ENCODE data around the gene RPL34.
"Not testable (repeated sequence)": the region's sequence is repeated elsewhere in the genome, so short reads cannot be mapped to it uniquely, and the experiment has no call there.

Gene RPL34

DNA sequence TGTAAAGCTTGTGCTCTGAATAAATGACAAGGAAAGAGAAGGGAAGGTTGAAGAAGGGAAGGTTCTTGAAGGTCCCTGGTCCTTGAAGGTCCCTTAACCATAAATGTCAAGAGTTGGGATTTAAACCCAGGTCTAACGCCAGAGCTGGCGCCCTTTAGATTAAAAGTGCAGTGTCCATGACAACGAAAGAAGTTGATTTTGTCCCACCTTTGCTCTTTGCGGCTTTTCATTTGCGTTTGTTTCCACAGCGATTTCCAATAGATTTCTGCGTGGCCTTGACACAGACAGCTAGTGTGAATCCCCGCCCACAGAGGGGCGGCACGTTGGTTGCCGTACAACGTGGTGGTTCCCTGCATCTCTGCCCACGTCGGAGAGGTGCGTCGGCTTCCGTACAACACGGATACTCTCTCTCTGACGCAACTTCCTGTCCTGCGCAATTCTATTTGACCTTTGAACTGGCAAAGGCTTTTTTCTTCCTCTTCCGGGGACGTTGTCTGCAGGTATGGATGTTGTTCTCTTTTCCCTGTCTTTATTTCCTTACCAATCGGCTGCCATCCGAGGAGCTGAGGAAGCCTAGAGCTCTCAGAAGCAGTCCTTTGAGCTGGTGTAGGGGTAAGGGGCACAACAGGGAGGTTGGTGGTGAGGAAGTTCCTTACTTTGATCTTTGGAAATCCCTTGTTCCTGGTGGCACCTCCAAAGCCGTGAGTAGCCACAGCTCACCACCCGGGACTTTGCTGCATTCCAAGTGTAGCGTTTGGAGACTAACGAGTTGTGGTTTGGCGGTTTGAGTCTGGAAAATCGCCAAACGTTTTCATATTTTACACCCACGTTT lies at the start of gene RPL34:
TSS of gene RPL34 (plus strand) at position 476 of the 832 bp plus-strand sequence. CDS start 1,384 bp downstream, outside the sequence.
- H3K4me3 ChIP-seq (ENCODE audit: low read length in 2 of 2), result peak within 1 kb of the TSS; percentile 87 to 95
- H3K36me3 ChIP-seq (ENCODE audit: control insufficient read depth in 2 of 2, insufficient read depth in 2 of 2, low read length in 2 of 2), result peaks cover 33 to 34% of the 10 kb centered on the region in 2 donors
- H3K27ac ChIP-seq (ENCODE audit: low read depth in 2 of 2, low read length in 2 of 2), result peak within 1 kb of the TSS; percentile 84 to 90
- H3K9ac ChIP-seq (ENCODE audit: low read depth in 1 of 2, low read length in 2 of 2), result peak within 1 kb of the TSS; percentile 89 to 90
- no peaks in the 10 kb centered on the region for H3K9me3 ChIP-seq (ENCODE audit: control insufficient read depth in 2 of 2, low read length in 2 of 2)
- H3K4me1 ChIP-seq (ENCODE audit: control insufficient read depth in 2 of 2, insufficient read depth in 2 of 2, low read length in 2 of 2), result peaks cover 12 to 16% of the 10 kb centered on the region in 2 donors
- H3K27me3 ChIP-seq (ENCODE audit: control insufficient read depth in 2 of 2, insufficient read depth in 2 of 2, low read length in 2 of 2), result no peaks in the 10 kb centered on the region

DNA sequence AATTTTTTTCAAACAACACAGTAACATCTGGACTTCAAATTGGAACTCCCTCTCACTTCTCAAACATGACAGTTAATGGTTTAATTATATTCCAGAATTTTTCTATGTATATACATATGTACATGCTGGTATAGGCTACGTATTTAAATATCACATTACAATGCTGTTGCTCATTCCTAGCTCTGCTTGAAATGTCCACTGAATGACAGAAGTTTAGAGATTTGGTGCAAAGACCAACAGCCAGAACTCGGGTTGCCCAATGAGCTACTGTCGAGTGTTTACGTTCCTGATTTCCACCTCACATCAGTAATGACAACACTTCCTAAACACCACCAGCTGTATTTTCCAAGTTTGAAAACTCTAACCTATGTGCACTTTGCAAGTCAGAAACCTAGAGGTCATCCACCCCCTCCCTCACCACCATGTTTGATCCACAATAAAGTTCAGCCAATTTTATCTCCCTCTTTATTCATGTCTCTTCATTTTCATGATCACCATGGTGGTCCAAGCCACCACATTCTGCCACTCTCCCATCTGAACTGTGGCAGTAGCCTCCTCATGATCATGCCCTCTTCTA lies 49.3 kb upstream of the RPL34 start:
- no peaks in the 10 kb centered on the region for H3K36me3 ChIP-seq (ENCODE audit: control insufficient read depth in 2 of 2, insufficient read depth in 2 of 2, low read length in 2 of 2)
- H3K9me3 ChIP-seq (ENCODE audit: control insufficient read depth in 2 of 2, low read length in 2 of 2), result no peaks in the 10 kb centered on the region
- H3K27ac ChIP-seq (ENCODE audit: low read depth in 2 of 2, low read length in 2 of 2), result no peak overlapping the region
- H3K4me1 ChIP-seq (ENCODE audit: control insufficient read depth in 2 of 2, insufficient read depth in 2 of 2, low read length in 2 of 2), result no peaks in the 10 kb centered on the region
- H3K4me3 ChIP-seq (ENCODE audit: low read length in 2 of 2), result no peak overlapping the region
- no peaks in the 10 kb centered on the region for H3K27me3 ChIP-seq (ENCODE audit: control insufficient read depth in 2 of 2, insufficient read depth in 2 of 2, low read length in 2 of 2)
- no peak overlapping the region for H3K9ac ChIP-seq (ENCODE audit: low read depth in 1 of 2, low read length in 2 of 2)

DNA sequence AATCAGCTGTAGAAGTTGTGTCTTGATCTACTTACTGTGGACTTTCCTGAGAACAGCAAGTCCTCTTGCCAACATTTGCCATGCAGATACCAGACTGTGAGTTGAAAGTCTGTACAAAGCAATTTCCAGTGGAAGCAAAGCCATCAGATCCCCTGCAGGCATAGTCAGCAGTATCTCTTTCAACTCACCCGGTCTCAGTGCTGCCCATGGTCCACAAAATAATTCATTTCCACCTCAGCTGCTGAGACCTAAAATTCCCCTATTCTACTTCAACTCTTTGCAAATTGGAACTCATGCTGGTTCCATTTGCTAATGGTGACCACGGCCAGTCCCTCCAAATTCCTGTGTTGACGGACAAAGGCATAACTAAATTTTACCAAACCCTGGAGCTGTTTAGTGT lies 46.0 kb upstream of the RPL34 start:
- Histone ChIP-seq H3K36me3 (ENCODE audit: control insufficient read depth in 2 of 2, insufficient read depth in 2 of 2, low read length in 2 of 2) (no peaks in the 10 kb centered on the region), H3K9ac (ENCODE audit: low read depth in 1 of 2, low read length in 2 of 2) (no peak overlapping the region), H3K4me3 (ENCODE audit: low read length in 2 of 2) (no peak overlapping the region), H3K4me1 (ENCODE audit: control insufficient read depth in 2 of 2, insufficient read depth in 2 of 2, low read length in 2 of 2) (no peaks in the 10 kb centered on the region), H3K27me3 (ENCODE audit: control insufficient read depth in 2 of 2, insufficient read depth in 2 of 2, low read length in 2 of 2) (no peaks in the 10 kb centered on the region), H3K27ac (ENCODE audit: low read depth in 2 of 2, low read length in 2 of 2) (no peak overlapping the region), H3K9me3 (ENCODE audit: control insufficient read depth in 2 of 2, low read length in 2 of 2) (no peaks in the 10 kb centered on the region)

DNA sequence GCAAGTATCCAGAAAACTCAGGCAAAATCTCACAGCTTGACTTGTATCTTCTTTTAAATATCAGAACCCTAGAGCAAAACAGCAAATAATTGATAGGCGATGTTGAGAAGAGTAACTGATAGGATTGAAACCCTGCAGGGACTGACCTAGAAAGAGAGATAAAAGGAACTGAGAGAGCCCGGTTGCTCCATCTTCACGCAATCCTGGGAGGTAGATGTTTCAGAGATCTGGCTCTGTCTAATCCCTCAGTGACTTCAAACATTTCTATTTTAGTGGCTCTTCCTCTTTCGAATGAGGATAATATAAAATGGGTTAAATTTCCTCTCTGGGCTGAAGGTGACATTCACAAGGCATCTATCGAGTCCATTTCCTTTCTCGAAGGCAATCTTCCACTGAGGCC lies 39.3 kb upstream of the RPL34 start:
- H3K9me3 ChIP-seq (ENCODE audit: control insufficient read depth in 2 of 2, low read length in 2 of 2), result no peaks in the 10 kb centered on the region
- no peaks in the 10 kb centered on the region for H3K27me3 ChIP-seq (ENCODE audit: control insufficient read depth in 2 of 2, insufficient read depth in 2 of 2, low read length in 2 of 2)
- no peak overlapping the region for H3K9ac ChIP-seq (ENCODE audit: low read depth in 1 of 2, low read length in 2 of 2)
- H3K27ac ChIP-seq (ENCODE audit: low read depth in 2 of 2, low read length in 2 of 2), result no peak overlapping the region
- no peaks in the 10 kb centered on the region for H3K4me1 ChIP-seq (ENCODE audit: control insufficient read depth in 2 of 2, insufficient read depth in 2 of 2, low read length in 2 of 2)
- no peaks in the 10 kb centered on the region for H3K36me3 ChIP-seq (ENCODE audit: control insufficient read depth in 2 of 2, insufficient read depth in 2 of 2, low read length in 2 of 2)
- H3K4me3 ChIP-seq (ENCODE audit: low read length in 2 of 2), result no peak overlapping the region

DNA sequence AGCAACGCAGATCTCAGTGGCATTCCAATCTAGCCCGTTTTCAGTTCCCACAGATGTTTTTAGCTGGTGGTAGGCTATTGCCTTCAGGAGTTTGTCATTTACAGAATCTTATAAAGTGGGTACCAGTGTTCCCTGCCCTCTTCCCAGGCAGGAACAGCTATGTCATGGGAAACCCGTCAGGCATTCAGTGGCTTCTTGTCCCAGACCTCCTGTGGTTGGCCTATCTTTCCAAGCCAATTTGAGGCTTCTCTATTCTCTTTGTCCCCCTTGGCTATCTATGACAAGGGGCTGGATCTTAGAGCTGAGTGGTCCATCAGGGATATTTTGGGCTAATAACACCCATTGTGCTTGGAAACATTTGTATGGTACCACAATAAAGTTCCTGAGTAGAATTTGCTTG lies 33.6 kb upstream of the RPL34 start:
- H3K4me3 ChIP-seq (ENCODE audit: low read length in 2 of 2), result no peak overlapping the region
- no peaks in the 10 kb centered on the region for H3K4me1 ChIP-seq (ENCODE audit: control insufficient read depth in 2 of 2, insufficient read depth in 2 of 2, low read length in 2 of 2)
- H3K36me3 ChIP-seq (ENCODE audit: control insufficient read depth in 2 of 2, insufficient read depth in 2 of 2, low read length in 2 of 2), result no peaks in the 10 kb centered on the region

DNA sequence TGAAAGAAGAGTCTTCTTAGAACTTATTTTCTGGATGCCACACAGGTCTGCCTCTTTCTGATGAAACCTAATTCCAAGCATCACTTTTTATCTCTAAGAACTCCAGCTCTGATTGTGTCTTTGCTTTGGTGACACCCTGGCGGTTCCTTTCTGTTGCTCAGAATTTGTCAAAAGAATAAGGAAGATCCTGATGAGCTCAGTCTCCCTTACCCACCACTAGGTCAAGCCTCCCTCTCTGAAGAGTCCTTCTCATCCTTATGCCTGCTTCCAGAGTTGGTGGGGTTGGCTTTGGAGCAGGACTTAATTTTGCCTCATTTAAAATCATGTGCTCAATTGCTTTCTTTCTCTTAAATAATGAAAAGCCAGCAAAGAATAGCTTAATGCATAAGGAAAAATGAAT lies 31.5 kb upstream of the RPL34 start:
- no peak overlapping the region for H3K27ac ChIP-seq (ENCODE audit: low read depth in 2 of 2, low read length in 2 of 2)
- H3K9me3 ChIP-seq (ENCODE audit: control insufficient read depth in 2 of 2, low read length in 2 of 2), result no peaks in the 10 kb centered on the region
- no peak overlapping the region for H3K4me3 ChIP-seq (ENCODE audit: low read length in 2 of 2)
- no peaks in the 10 kb centered on the region for H3K4me1 ChIP-seq (ENCODE audit: control insufficient read depth in 2 of 2, insufficient read depth in 2 of 2, low read length in 2 of 2)
- no peaks in the 10 kb centered on the region for H3K36me3 ChIP-seq (ENCODE audit: control insufficient read depth in 2 of 2, insufficient read depth in 2 of 2, low read length in 2 of 2)
- no peak overlapping the region for H3K9ac ChIP-seq (ENCODE audit: low read depth in 1 of 2, low read length in 2 of 2)
- H3K27me3 ChIP-seq (ENCODE audit: control insufficient read depth in 2 of 2, insufficient read depth in 2 of 2, low read length in 2 of 2), result no peaks in the 10 kb centered on the region

More for the DNA sequence above, 33.6 kb upstream of the RPL34 start:
- Histone ChIP-seq H3K27me3 (ENCODE audit: control insufficient read depth in 2 of 2, insufficient read depth in 2 of 2, low read length in 2 of 2) (no peaks in the 10 kb centered on the region), H3K27ac (ENCODE audit: low read depth in 2 of 2, low read length in 2 of 2) (no peak overlapping the region), H3K9me3 (ENCODE audit: control insufficient read depth in 2 of 2, low read length in 2 of 2) (no peaks in the 10 kb centered on the region), H3K9ac (ENCODE audit: low read depth in 1 of 2, low read length in 2 of 2) (no peak overlapping the region)

DNA sequence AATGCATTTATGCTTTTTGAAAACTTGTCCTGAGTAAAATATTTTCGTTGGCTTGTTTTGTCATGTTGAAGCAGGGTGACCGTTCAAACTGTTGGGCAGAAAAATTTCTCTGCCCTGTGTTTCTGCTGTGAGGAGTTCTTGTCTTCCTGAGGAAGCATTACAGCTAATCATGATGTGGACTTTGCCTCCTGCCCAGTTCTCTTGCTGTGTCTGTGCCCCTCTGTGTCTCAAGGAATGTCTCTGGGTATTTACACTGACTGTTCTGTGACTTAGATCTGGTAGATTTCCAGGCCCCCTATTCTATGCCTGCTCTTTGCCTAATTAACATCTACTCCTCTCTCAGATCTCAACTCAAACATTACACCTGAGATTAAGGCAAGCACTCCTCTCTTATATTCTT lies 30.4 kb upstream of the RPL34 start:
- Histone ChIP-seq H3K27me3 (ENCODE audit: control insufficient read depth in 2 of 2, insufficient read depth in 2 of 2, low read length in 2 of 2) (no peaks in the 10 kb centered on the region), H3K9me3 (ENCODE audit: control insufficient read depth in 2 of 2, low read length in 2 of 2) (no peaks in the 10 kb centered on the region), H3K4me1 (ENCODE audit: control insufficient read depth in 2 of 2, insufficient read depth in 2 of 2, low read length in 2 of 2) (no peaks in the 10 kb centered on the region), H3K4me3 (ENCODE audit: low read length in 2 of 2) (no peak overlapping the region), H3K27ac (ENCODE audit: low read depth in 2 of 2, low read length in 2 of 2) (no peak overlapping the region), H3K36me3 (ENCODE audit: control insufficient read depth in 2 of 2, insufficient read depth in 2 of 2, low read length in 2 of 2) (no peaks in the 10 kb centered on the region), H3K9ac (ENCODE audit: low read depth in 1 of 2, low read length in 2 of 2) (no peak overlapping the region)

DNA sequence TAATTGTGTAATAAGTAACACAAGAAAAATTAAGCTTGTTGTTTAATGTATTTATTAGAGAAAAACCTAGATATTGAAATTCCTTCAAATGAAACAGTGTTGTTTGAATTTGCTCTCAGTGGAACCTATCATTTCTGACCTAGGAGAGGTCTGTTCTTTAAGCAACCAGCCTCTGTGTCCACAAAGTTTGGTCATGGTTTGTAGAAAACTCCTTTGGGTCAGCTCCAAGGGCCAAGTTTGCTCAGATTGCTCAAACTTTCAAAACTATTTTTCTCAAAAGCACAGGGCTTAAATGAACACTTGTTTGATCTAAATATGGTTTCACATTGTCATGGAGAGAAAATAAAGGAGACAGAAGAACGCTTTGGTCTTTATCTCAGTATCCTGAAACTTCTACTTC lies 29.6 kb upstream of the RPL34 start:
- H3K4me3 ChIP-seq (ENCODE audit: low read length in 2 of 2), result no peak overlapping the region
- no peaks in the 10 kb centered on the region for H3K9me3 ChIP-seq (ENCODE audit: control insufficient read depth in 2 of 2, low read length in 2 of 2)
- H3K9ac ChIP-seq (ENCODE audit: low read depth in 1 of 2, low read length in 2 of 2), result no peak overlapping the region
- no peaks in the 10 kb centered on the region for H3K36me3 ChIP-seq (ENCODE audit: control insufficient read depth in 2 of 2, insufficient read depth in 2 of 2, low read length in 2 of 2)
- no peaks in the 10 kb centered on the region for H3K27me3 ChIP-seq (ENCODE audit: control insufficient read depth in 2 of 2, insufficient read depth in 2 of 2, low read length in 2 of 2)
- H3K27ac ChIP-seq (ENCODE audit: low read depth in 2 of 2, low read length in 2 of 2), result no peak overlapping the region
- no peaks in the 10 kb centered on the region for H3K4me1 ChIP-seq (ENCODE audit: control insufficient read depth in 2 of 2, insufficient read depth in 2 of 2, low read length in 2 of 2)

DNA sequence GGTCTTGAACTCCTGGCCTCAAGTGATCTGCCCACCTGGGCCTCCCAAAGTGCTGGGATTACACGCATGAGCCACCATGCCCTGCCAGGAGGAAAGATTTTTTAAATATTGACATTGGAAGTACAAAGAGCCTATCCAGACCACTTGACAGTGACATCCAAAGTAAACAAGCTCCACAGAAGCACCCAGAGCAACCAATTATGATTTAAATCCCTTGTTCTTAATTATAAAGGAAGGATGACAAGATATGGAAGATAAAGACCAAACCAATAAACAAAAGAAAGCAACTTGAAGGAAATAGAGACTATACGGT lies 27.7 kb upstream of the RPL34 start:
- Histone ChIP-seq H3K4me1 (ENCODE audit: control insufficient read depth in 2 of 2, insufficient read depth in 2 of 2, low read length in 2 of 2) (no peaks in the 10 kb centered on the region), H3K4me3 (ENCODE audit: low read length in 2 of 2) (no peak overlapping the region), H3K36me3 (ENCODE audit: control insufficient read depth in 2 of 2, insufficient read depth in 2 of 2, low read length in 2 of 2) (no peaks in the 10 kb centered on the region), H3K27me3 (ENCODE audit: control insufficient read depth in 2 of 2, insufficient read depth in 2 of 2, low read length in 2 of 2) (no peaks in the 10 kb centered on the region), H3K9me3 (ENCODE audit: control insufficient read depth in 2 of 2, low read length in 2 of 2) (no peaks in the 10 kb centered on the region), H3K27ac (ENCODE audit: low read depth in 2 of 2, low read length in 2 of 2) (no peak overlapping the region), H3K9ac (ENCODE audit: low read depth in 1 of 2, low read length in 2 of 2) (no peak overlapping the region)

DNA sequence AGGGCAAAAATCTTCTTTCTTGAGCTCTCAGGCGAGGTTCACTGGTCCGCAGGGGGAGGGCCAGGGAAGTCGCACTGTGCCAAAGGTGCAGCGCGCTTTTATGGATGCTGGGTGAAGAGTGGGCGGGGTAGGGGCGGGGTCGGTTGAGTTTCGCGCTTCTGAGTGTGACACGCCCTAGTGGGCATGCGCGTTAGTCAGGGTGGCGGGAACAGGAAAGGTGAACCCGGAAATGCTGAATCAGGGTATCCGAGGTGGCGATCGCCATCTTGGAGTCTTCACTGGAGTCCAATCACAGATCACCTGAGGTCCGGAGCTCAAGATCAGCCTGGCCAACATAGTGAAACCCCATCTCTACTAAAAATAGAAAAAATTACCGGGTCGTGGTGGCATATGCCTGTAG lies 26.1 kb upstream of the RPL34 start:
- H3K4me3 ChIP-seq (ENCODE audit: low read length in 2 of 2); H3K4me1 ChIP-seq (ENCODE audit: control insufficient read depth in 2 of 2, insufficient read depth in 2 of 2, low read length in 2 of 2); H3K36me3 ChIP-seq (ENCODE audit: control insufficient read depth in 2 of 2, insufficient read depth in 2 of 2, low read length in 2 of 2); H3K27ac ChIP-seq (ENCODE audit: low read depth in 2 of 2, low read length in 2 of 2); H3K9me3 ChIP-seq (ENCODE audit: control insufficient read depth in 2 of 2, low read length in 2 of 2); H3K9ac ChIP-seq (ENCODE audit: low read depth in 1 of 2, low read length in 2 of 2); H3K27me3 ChIP-seq (ENCODE audit: control insufficient read depth in 2 of 2, insufficient read depth in 2 of 2, low read length in 2 of 2): not testable (repeated sequence)
